SU-DHL-6 (cell line): ENCODE data around the gene NAPB.

Source experiments
- H2AFZ ChIP-seq: fragments of 200-600 bp; sonication (generic); 2 replicates; pipeline ENCODE4 v1.6.1; 2014; ENCODE audit warnings: low read depth, mild to moderate bottlenecking, moderate library complexity, mixed read lengths, antibody characterized with exemption, low read length; ENCODE audit not compliant: severe bottlenecking
- H3F3A ChIP-seq: fragments of 200-600 bp; shearing (Covaris generic); 2 replicates; pipeline ENCODE4 v1.6.0; 2016; ENCODE audit warnings: antibody characterized with exemption, mild to moderate bottlenecking; ENCODE audit not compliant: insufficient read depth
- H3K27ac ChIP-seq: fragments of 200-600 bp; sonication (generic); 2 replicates; pipeline ENCODE4 v1.5.1; 2016; ENCODE audit warnings: low read depth, mild to moderate bottlenecking, low read length, moderate library complexity, mixed read lengths
- H3K27me3 ChIP-seq: fragments of 200-600 bp; sonication (generic), shearing (Covaris generic); 2 replicates; pipeline ENCODE4 v1.6.0; 2014; ENCODE audit warnings: mild to moderate bottlenecking, low read length
- H3K36me3 ChIP-seq: fragments of 200-600 bp; sonication (generic); 2 replicates; pipeline ENCODE4 v1.6.1; 2014; ENCODE audit warnings: mild to moderate bottlenecking, low read length, mixed read lengths
- H3K4me2 ChIP-seq: fragments of 300-600, 200-600 bp; shearing (Covaris generic), sonication (generic); 2 replicates; pipeline ENCODE4 v1.6.0; 2014; ENCODE audit warnings: low read length, low read depth, mild to moderate bottlenecking; ENCODE audit not compliant: poor library complexity, severe bottlenecking
- H3K4me3 ChIP-seq: fragments of 200-600 bp; sonication (generic); 2 replicates; pipeline ENCODE4 v1.5.1; 2014; ENCODE audit warnings: antibody characterized with exemption, low read length, mild to moderate bottlenecking, mixed read lengths; ENCODE audit not compliant: insufficient read depth, poor library complexity, severe bottlenecking
- H3K79me2 ChIP-seq: fragments of 200-600 bp; sonication (generic); 2 replicates; pipeline ENCODE4 v1.6.1; 2014; ENCODE audit warnings: mild to moderate bottlenecking, low read length, moderate library complexity; ENCODE audit not compliant: insufficient read depth
- H3K9ac ChIP-seq: fragments of 200-600 bp; sonication (generic); 2 replicates; pipeline ENCODE4 v1.7.0; 2014; ENCODE audit warnings: mild to moderate bottlenecking, low read length
- H3K9me2 ChIP-seq: fragments of 200-600 bp; sonication (generic); replicated peaks from 2 replicates; pipeline ENCODE4 v1.6.1; 2014; ENCODE audit warnings: low read length; ENCODE audit not compliant: insufficient read depth
- H3K9me3 ChIP-seq: fragments of 200-600 bp; sonication (generic); 2 replicates; pipeline ENCODE4 v1.6.1; 2014; ENCODE audit warnings: low read length, mixed read lengths; ENCODE audit not compliant: insufficient read depth
- H4K20me1 ChIP-seq: fragments of 200-600 bp; sonication (generic); 2 replicates; pipeline ENCODE4 v1.6.1; 2014; ENCODE audit warnings: low read depth, mild to moderate bottlenecking, antibody characterized with exemption, low read length, moderate library complexity, mixed read lengths
- CTCF ChIP-seq: fragments of 200-600 bp; sonication (generic); IDR thresholded peaks from one replicate; pipeline ENCODE4 v1.5.1; 2017; ENCODE audit warnings: antibody characterized with exemption, mild to moderate bottlenecking, low read length, moderate library complexity; ENCODE audit not compliant: insufficient read depth, poor library complexity, severe bottlenecking
- EZH2phosphoT487 ChIP-seq: fragments of 200-600 bp; sonication (generic), shearing (Covaris generic); conservative IDR thresholded peaks from 2 replicates; pipeline ENCODE4 v1.6.1; 2018; ENCODE audit warnings: mild to moderate bottlenecking, antibody characterized with exemption, low read length, moderate library complexity, mixed read lengths

The NAPB gene

GRCh38 chr20:23452776-23453175, 31.5 kb upstream of the NAPB start, which contains the start of gene CST11:
CST11 (minus strand) TSS chr20:23452876; CDS start chr20:23452811, 65 bp downstream.
- H2AFZ ChIP-seq = no peak within 1 kb of the TSS
- no peak within 1 kb of the TSS for H3K4me3 ChIP-seq
- no peaks in the 10 kb centered on the region for H3K27me3 ChIP-seq
- no peaks in the 10 kb centered on the region for H3K79me2 ChIP-seq
- no peaks in the 10 kb centered on the region for H3K36me3 ChIP-seq
- H3K9me2 ChIP-seq = no peaks in the 10 kb centered on the region
- H3K4me2 ChIP-seq = no peak within 1 kb of the TSS
- no peak within 1 kb of the TSS for H3K27ac ChIP-seq
- no peaks in the 10 kb centered on the region for H3F3A ChIP-seq
- TF ChIP-seq EZH2phosphoT487 (no peak), CTCF (no peak)
- H3K9ac ChIP-seq = no peak within 1 kb of the TSS
- no peaks in the 10 kb centered on the region for H3K9me3 ChIP-seq
- no peaks in the 10 kb centered on the region for H4K20me1 ChIP-seq

GRCh38 chr20:23451956-23452487, 30.7 kb upstream of the NAPB start:
- TF ChIP-seq EZH2phosphoT487 (no peak), CTCF (no peak)
- Histone ChIP-seq H3F3A (no peaks in the 10 kb centered on the region), H3K36me3 (no peaks in the 10 kb centered on the region), H3K9me3 (no peaks in the 10 kb centered on the region), H3K27me3 (no peaks in the 10 kb centered on the region), H3K27ac (no peak overlapping the region), H4K20me1 (no peaks in the 10 kb centered on the region), H3K4me2 (no peak overlapping the region), H3K4me3 (no peak overlapping the region), H2AFZ (no peak overlapping the region), H3K79me2 (no peaks in the 10 kb centered on the region), H3K9ac (no peak overlapping the region), H3K9me2 (no peaks in the 10 kb centered on the region)

GRCh38 chr20:23450877-23451276, 29.6 kb upstream of the NAPB start:
- Histone ChIP-seq H3F3A (no peaks in the 10 kb centered on the region), H3K4me2 (no peak overlapping the region), H3K27me3 (no peaks in the 10 kb centered on the region), H3K9me3 (no peaks in the 10 kb centered on the region), H3K9me2 (no peaks in the 10 kb centered on the region), H2AFZ (no peak overlapping the region), H3K36me3 (no peaks in the 10 kb centered on the region), H4K20me1 (no peaks in the 10 kb centered on the region), H3K4me3 (no peak overlapping the region), H3K79me2 (no peaks in the 10 kb centered on the region), H3K9ac (no peak overlapping the region), H3K27ac (no peak overlapping the region)
- TF ChIP-seq CTCF (no peak), EZH2phosphoT487 (no peak)
